ENCODE results near the gene COL13A1. TPM values are rescaled to one million over a fixed set of nuclear protein-coding genes. Genes with fewer than 3 reads are reported as not detected.

The COL13A1 gene
- total RNA-seq, 1 donor from 2014 or later = 0.86 TPM

GRCh38 chr10:69867699-69868558, 66.2 kb downstream of the COL13A1 start:
- H3K9me3 ChIP-seq (ENCODE audit: insufficient read depth, low read depth, low read length) = no peaks in the 10 kb centered on the region
- Mint-ChIP-seq H3K36me3 (ENCODE audit: low read depth, unreplicated experiment) (peaks cover 3% of the 10 kb centered on the region), H3K4me1 (ENCODE audit: low read depth, unreplicated experiment) (peaks cover 11% of the 10 kb centered on the region), H3K27ac (ENCODE audit: unreplicated experiment) (no peak overlapping the region), H3K9me3 (ENCODE audit: unreplicated experiment) (no peaks in the 10 kb centered on the region), H3K27me3 (ENCODE audit: low read depth, unreplicated experiment) (peaks cover 23% of the 10 kb centered on the region), H3K4me3 (ENCODE audit: unreplicated experiment) (no peak overlapping the region)
- H3K79me2 ChIP-seq (ENCODE audit: insufficient read depth, low read length) = peaks cover 4% of the 10 kb centered on the region
- no peak overlapping the region for H3K4me2 ChIP-seq (ENCODE audit: low read length)
- peaks cover 3% of the 10 kb centered on the region for H3K36me3 ChIP-seq (ENCODE audit: insufficient read depth, low read length)
- FAIRE-seq (no peak), DNase-seq (ENCODE audit: low read depth) (no peak)
- no peaks in the 10 kb centered on the region for H4K20me1 ChIP-seq (ENCODE audit: insufficient read depth, low read length)
- H3K27me3 ChIP-seq (ENCODE audit: insufficient read depth, low read length) = no peaks in the 10 kb centered on the region
- H3K4me1 ChIP-seq (ENCODE audit: insufficient read depth, low read length) = peaks cover 62% of the 10 kb centered on the region
- no peak overlapping the region for H3K4me3 ChIP-seq (ENCODE audit: insufficient read depth, low read depth, low read length)
- TF ChIP-seq EZH2 (IDR thresholded peaks at IDR 0.05; ENCODE audit: insufficient read depth, low read length) = no peak
- TF ChIP-seq CTCF (IDR thresholded peaks at IDR 0.05; ENCODE audit: insufficient read depth, low read depth, low read length) = no peak
- H3K9ac ChIP-seq (ENCODE audit: low read length) = no peak overlapping the region
- no peak overlapping the region for H2AFZ ChIP-seq (ENCODE audit: low read depth, low read length)
- no peak overlapping the region for H3K27ac ChIP-seq (ENCODE audit: low read depth, low read length)

GRCh38 chr10:69868821-69869220, 67.1 kb downstream of the COL13A1 start:
- H3K4me1 Mint-ChIP-seq (ENCODE audit: low read depth, unreplicated experiment) = peaks cover 11% of the 10 kb centered on the region
- no peak overlapping the region for H2AFZ ChIP-seq (ENCODE audit: low read depth, low read length)
- peaks cover 3% of the 10 kb centered on the region for H3K36me3 ChIP-seq (ENCODE audit: insufficient read depth, low read length)
- no peaks in the 10 kb centered on the region for H3K27me3 ChIP-seq (ENCODE audit: insufficient read depth, low read length)
- H3K9me3 Mint-ChIP-seq (ENCODE audit: unreplicated experiment) = no peaks in the 10 kb centered on the region
- TF ChIP-seq CTCF (IDR thresholded peaks at IDR 0.05; ENCODE audit: insufficient read depth, low read depth, low read length) (no peak), EZH2 (IDR thresholded peaks at IDR 0.05; ENCODE audit: insufficient read depth, low read length) (no peak)
- H3K4me1 ChIP-seq (ENCODE audit: insufficient read depth, low read length) = peaks cover 53% of the 10 kb centered on the region
- H3K4me3 Mint-ChIP-seq (ENCODE audit: unreplicated experiment) = no peak overlapping the region
- no peak overlapping the region for H3K4me3 ChIP-seq (ENCODE audit: insufficient read depth, low read depth, low read length)
- DNase-seq (ENCODE audit: low read depth) = no peak
- no peaks in the 10 kb centered on the region for H3K9me3 ChIP-seq (ENCODE audit: insufficient read depth, low read depth, low read length)
- H3K79me2 ChIP-seq (ENCODE audit: insufficient read depth, low read length) = peaks cover 4% of the 10 kb centered on the region
- no peak overlapping the region for H3K27ac ChIP-seq (ENCODE audit: low read depth, low read length)
- H3K36me3 Mint-ChIP-seq (ENCODE audit: low read depth, unreplicated experiment) = peaks cover 3% of the 10 kb centered on the region
- peak overlapping the region; percentile 18 for H3K27ac Mint-ChIP-seq (ENCODE audit: unreplicated experiment)
- no peak for FAIRE-seq
- peaks cover 27% of the 10 kb centered on the region for H3K27me3 Mint-ChIP-seq (ENCODE audit: low read depth, unreplicated experiment)
- no peaks in the 10 kb centered on the region for H4K20me1 ChIP-seq (ENCODE audit: insufficient read depth, low read length)
- H3K9ac ChIP-seq (ENCODE audit: low read length) = no peak overlapping the region
- H3K4me2 ChIP-seq (ENCODE audit: low read length) = peak overlapping the region; percentile 36

Data from astrocyte (in vitro differentiated cells and primary cell).